ENCODE data around the gene MCTP2. TPM values are rescaled to one million over a fixed set of nuclear protein-coding genes. Genes with fewer than 3 reads are reported as not detected.

MCTP2 gene
- total RNA-seq, 1 experiment from 2014 or later, result 7.4 TPM

- ATAC-seq (no peak), DNase-seq (ENCODE audit: low spot score) (no peak)
- no peaks in the 10 kb centered on the region for H3K4me1 Mint-ChIP-seq
- 0 out of 2 replicates have a peak, but pooled peaks cover 2% of the 10 kb centered on the region for H3K36me3 Mint-ChIP-seq
- no peak for TF ChIP-seq ZNF512 (CRISPR knock-in tag; IDR thresholded peaks at IDR 0.05; ENCODE audit: borderline replicate concordance)
- TF ChIP-seq, protein P1, sequence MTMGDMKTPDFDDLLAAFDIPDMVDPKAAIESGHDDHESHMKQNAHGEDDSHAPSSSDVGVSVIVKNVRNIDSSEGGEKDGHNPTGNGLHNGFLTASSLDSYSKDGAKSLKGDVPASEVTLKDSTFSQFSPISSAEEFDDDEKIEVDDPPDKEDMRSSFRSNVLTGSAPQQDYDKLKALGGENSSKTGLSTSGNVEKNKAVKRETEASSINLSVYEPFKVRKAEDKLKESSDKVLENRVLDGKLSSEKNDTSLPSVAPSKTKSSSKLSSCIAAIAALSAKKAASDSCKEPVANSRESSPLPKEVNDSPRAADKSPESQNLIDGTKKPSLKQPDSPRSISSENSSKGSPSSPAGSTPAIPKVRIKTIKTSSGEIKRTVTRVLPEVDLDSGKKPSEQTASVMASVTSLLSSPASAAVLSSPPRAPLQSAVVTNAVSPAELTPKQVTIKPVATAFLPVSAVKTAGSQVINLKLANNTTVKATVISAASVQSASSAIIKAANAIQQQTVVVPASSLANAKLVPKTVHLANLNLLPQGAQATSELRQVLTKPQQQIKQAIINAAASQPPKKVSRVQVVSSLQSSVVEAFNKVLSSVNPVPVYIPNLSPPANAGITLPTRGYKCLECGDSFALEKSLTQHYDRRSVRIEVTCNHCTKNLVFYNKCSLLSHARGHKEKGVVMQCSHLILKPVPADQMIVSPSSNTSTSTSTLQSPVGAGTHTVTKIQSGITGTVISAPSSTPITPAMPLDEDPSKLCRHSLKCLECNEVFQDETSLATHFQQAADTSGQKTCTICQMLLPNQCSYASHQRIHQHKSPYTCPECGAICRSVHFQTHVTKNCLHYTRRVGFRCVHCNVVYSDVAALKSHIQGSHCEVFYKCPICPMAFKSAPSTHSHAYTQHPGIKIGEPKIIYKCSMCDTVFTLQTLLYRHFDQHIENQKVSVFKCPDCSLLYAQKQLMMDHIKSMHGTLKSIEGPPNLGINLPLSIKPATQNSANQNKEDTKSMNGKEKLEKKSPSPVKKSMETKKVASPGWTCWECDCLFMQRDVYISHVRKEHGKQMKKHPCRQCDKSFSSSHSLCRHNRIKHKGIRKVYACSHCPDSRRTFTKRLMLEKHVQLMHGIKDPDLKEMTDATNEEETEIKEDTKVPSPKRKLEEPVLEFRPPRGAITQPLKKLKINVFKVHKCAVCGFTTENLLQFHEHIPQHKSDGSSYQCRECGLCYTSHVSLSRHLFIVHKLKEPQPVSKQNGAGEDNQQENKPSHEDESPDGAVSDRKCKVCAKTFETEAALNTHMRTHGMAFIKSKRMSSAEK (CRISPR knock-in tag; IDR thresholded peaks at IDR 0.05; ENCODE audit: borderline replicate concordance), result no peak
- TF ChIP-seq, protein P2, sequence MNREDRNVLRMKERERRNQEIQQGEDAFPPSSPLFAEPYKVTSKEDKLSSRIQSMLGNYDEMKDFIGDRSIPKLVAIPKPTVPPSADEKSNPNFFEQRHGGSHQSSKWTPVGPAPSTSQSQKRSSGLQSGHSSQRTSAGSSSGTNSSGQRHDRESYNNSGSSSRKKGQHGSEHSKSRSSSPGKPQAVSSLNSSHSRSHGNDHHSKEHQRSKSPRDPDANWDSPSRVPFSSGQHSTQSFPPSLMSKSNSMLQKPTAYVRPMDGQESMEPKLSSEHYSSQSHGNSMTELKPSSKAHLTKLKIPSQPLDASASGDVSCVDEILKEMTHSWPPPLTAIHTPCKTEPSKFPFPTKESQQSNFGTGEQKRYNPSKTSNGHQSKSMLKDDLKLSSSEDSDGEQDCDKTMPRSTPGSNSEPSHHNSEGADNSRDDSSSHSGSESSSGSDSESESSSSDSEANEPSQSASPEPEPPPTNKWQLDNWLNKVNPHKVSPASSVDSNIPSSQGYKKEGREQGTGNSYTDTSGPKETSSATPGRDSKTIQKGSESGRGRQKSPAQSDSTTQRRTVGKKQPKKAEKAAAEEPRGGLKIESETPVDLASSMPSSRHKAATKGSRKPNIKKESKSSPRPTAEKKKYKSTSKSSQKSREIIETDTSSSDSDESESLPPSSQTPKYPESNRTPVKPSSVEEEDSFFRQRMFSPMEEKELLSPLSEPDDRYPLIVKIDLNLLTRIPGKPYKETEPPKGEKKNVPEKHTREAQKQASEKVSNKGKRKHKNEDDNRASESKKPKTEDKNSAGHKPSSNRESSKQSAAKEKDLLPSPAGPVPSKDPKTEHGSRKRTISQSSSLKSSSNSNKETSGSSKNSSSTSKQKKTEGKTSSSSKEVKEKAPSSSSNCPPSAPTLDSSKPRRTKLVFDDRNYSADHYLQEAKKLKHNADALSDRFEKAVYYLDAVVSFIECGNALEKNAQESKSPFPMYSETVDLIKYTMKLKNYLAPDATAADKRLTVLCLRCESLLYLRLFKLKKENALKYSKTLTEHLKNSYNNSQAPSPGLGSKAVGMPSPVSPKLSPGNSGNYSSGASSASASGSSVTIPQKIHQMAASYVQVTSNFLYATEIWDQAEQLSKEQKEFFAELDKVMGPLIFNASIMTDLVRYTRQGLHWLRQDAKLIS (CRISPR knock-in tag; IDR thresholded peaks at IDR 0.05; ENCODE audit: borderline replicate concordance), result no peak
- no peak for TF ChIP-seq RORB (CRISPR knock-in tag; IDR thresholded peaks at IDR 0.05)
- TF ChIP-seq ATF3 (CRISPR knock-in tag; conservative IDR thresholded peaks at IDR 0.05), result no peak
- no peak for TF ChIP-seq FOXK1 (CRISPR knock-in tag; IDR thresholded peaks at IDR 0.05)
- TF ChIP-seq, protein P3, sequence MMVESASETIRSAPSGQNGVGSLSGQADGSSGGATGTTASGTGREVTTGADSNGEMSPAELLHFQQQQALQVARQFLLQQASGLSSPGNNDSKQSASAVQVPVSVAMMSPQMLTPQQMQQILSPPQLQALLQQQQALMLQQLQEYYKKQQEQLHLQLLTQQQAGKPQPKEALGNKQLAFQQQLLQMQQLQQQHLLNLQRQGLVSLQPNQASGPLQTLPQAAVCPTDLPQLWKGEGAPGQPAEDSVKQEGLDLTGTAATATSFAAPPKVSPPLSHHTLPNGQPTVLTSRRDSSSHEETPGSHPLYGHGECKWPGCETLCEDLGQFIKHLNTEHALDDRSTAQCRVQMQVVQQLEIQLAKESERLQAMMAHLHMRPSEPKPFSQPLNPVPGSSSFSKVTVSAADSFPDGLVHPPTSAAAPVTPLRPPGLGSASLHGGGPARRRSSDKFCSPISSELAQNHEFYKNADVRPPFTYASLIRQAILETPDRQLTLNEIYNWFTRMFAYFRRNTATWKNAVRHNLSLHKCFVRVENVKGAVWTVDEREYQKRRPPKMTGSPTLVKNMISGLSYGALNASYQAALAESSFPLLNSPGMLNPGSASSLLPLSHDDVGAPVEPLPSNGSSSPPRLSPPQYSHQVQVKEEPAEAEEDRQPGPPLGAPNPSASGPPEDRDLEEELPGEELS (CRISPR knock-in tag; IDR thresholded peaks at IDR 0.05), result no peak
- TF ChIP-seq STAT6 (CRISPR knock-in tag; conservative IDR thresholded peaks at IDR 0.05; ENCODE audit: low read depth), result no peak
- H3K4me3 Mint-ChIP-seq, result no peak overlapping the region
- no peaks in the 10 kb centered on the region; the same call in 1 of the 2 replicates for H3K27me3 Mint-ChIP-seq (ENCODE audit: low read depth)
- POLR2A ChIA-PET, result no interaction called here
- peaks cover 5% of the 10 kb centered on the region; the same call in 1 of the 2 replicates for H3K9me3 Mint-ChIP-seq
- CTCF ChIA-PET, result no interaction called here
- H3K27ac Mint-ChIP-seq, result no peak overlapping the region
Measured at GRCh38 chr15:94252906-94253491, 21.6 kb downstream of the MCTP2 start.

Data from WTC11 (cell line).